Tibial nerve (tissue), 4 donors: ENCODE measurements around the gene FAM222A. TPM values are rescaled to one million over a fixed set of nuclear protein-coding genes. Genes with fewer than 3 reads are reported as not detected.

Experiments
- DNase-seq, 2 donors: peaks; one replicate each; pipeline ENCODE4 v3.0.0-alpha.2; 2019; ENCODE audit warnings: low spot score in 2 of 2
- H3K27ac ChIP-seq, 4 donors: fragments of 200-600 bp; sonication (generic) in 3 of 4; one replicate each; pipeline ENCODE4 v1.5.1; 2017 to 2019; ENCODE audit warnings: mild to moderate bottlenecking in 1 of 4
- H3K27me3 ChIP-seq, 2 donors: fragments of 200-600 bp; sonication (generic) in 1 of 2; one replicate each; pipeline versions ENCODE4 v1.5.1 to v1.6.0; 2017 to 2019
- H3K36me3 ChIP-seq, 3 donors: fragments of 200-600 bp; sonication (generic); one replicate each; pipeline ENCODE4 v1.5.1; 2018 to 2019
- H3K4me1 ChIP-seq, 4 donors: fragments of 200-600 bp; sonication (generic) in 3 of 4; one replicate each; pipeline ENCODE4 v1.5.1; 2017 to 2019
- H3K4me3 ChIP-seq, 4 donors: fragments of 200-600 bp; sonication (generic) in 3 of 4; one replicate each; pipeline ENCODE4 v1.5.1; 2017 to 2019; ENCODE audit warnings: mild to moderate bottlenecking in 1 of 4, moderate library complexity in 1 of 4
- H3K9me3 ChIP-seq, 4 donors: fragments of 200-600 bp; sonication (generic) in 3 of 4; one replicate each; pipeline ENCODE4 v1.5.1; 2017 to 2019
- EP300 ChIP-seq, 2 donors: sonication (generic); formaldehyde crosslinking; IDR thresholded peaks; one replicate each; pipeline ENCODE4 v1.6.1; 2017; ENCODE audit warnings: antibody characterized with exemption in 2 of 2, mild to moderate bottlenecking in 1 of 2
- POLR2A ChIP-seq, 2 donors: fragments of 450-650 bp; IDR thresholded peaks; one replicate each; pipeline ENCODE4 v1.6.1; 2017; ENCODE audit warnings: antibody characterized with exemption in 2 of 2, mild to moderate bottlenecking in 2 of 2, moderate library complexity in 2 of 2
- WGBS, 2 donors: methylation state at CpG; one replicate each; pipeline ENCODE4 v1.1.5; 2018; 5-methylcytosine and 5-hydroxymethylcytosine counted together
- total RNA-seq, 4 donors: library from RNA; depleted of rRNA; stranded (reverse); fragments of >200 nt; gene quantifications; one replicate each; pipeline ENCODE4 v1.1.0, GENCODE V29; 2016
- TF ChIP-seq, protein P1 (sequence below), 5 experiments: fragments of 200-600 bp in 3 of 5; fragments of 450-650 bp in 2 of 5; sonication (generic) in 3 of 5; IDR thresholded peaks; one replicate each; pipeline ENCODE4 v1.5.1; 2016 to 2019; ENCODE audit warnings: antibody characterized with exemption in 5 of 5, mild to moderate bottlenecking in 3 of 5, moderate library complexity in 2 of 5

Gene FAM222A
- total RNA-seq, 4 donors from 2014 or later, result 1.3 to 3.3 (median 1.9) TPM

DNA sequence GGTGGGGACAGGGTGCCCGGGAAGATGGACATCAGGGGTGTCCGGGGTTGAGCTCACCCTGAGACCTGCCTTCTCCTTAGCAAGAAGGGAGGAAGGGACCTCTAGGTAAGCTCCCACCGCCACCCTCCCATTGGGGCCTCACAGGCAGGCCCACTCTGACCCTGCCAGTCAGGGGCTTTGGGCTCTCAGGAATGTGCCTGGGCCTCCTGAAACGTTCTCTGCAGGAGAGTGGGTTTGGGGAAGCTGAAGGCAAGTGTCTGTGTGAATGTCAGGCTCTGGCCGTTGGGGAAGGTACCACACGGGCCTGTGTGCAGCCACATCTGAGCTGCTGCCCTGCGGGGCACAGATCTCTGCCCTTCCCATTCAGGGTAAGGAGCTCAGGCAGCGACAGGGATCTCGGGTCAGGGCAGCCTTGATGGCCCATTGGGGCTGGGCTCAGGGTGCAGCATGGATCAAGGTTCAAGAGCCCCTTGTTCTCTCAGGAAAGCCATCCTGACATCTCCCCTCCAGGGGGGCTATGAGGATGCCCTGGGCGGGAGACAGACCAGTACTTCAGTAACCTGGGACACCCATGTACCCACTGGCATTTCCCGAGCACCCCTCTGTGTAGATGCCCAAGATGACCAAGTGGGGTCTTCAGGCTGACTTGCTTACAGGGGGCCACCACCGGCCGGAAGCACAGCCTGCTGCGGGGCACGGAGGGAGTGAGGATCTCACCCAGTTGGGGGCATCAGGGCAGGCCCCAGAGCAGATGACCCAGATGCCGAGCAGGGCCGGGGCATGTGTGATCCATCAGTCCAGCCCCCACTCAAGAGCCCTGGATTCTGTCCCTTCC, 29.7 kb downstream of the FAM222A start:
- Histone ChIP-seq H3K36me3 (peaks cover 0 to 3% (median 0%) of the 10 kb centered on the region in 3 donors), H3K4me3 (no peak overlapping the region), H3K27me3 (no peaks in the 10 kb centered on the region), H3K9me3 (no peaks in the 10 kb centered on the region), H3K4me1 (peaks cover 0 to 46% (median 0%) of the 10 kb centered on the region in 4 donors), H3K27ac (peak overlapping the region in 1 of 4 donors; percentile 2)
- TF ChIP-seq POLR2A (IDR thresholded peaks at IDR 0.05) (no peak), EP300 (IDR thresholded peaks at IDR 0.05) (no peak)
- TF ChIP-seq, protein P1, sequence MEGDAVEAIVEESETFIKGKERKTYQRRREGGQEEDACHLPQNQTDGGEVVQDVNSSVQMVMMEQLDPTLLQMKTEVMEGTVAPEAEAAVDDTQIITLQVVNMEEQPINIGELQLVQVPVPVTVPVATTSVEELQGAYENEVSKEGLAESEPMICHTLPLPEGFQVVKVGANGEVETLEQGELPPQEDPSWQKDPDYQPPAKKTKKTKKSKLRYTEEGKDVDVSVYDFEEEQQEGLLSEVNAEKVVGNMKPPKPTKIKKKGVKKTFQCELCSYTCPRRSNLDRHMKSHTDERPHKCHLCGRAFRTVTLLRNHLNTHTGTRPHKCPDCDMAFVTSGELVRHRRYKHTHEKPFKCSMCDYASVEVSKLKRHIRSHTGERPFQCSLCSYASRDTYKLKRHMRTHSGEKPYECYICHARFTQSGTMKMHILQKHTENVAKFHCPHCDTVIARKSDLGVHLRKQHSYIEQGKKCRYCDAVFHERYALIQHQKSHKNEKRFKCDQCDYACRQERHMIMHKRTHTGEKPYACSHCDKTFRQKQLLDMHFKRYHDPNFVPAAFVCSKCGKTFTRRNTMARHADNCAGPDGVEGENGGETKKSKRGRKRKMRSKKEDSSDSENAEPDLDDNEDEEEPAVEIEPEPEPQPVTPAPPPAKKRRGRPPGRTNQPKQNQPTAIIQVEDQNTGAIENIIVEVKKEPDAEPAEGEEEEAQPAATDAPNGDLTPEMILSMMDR (IDR thresholded peaks at IDR 0.05), result no peak
- 75 to 80% methylated on average over 16 to 17 of the region's 17 CpGs for WGBS, 2 donors
- DNase-seq, result peak in 1 of 2 donors; percentile 7

DNA sequence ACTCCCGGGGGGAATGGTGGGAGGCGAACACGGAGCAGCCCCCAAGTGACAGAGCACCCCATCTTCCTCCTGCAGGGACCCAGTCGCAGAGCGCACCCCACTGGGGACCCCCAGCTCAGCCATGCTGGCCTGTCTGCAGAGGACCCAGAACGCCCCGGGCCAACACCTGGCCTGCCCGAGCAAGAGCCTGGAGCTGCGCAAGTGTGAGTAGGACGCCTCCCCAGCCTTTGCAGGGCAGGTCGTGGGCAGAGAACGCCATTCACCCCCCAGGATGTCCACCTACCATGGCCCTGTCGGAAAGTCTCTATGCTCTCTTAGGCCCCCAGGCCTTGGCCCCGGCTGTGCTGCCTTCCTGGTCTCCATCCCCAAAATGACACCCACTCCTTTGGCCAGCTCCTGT, 30.4 kb downstream of the FAM222A start:
- H3K27ac ChIP-seq, result no peak overlapping the region
- TF ChIP-seq POLR2A (IDR thresholded peaks at IDR 0.05), result no peak
- TF ChIP-seq, protein P1 (IDR thresholded peaks at IDR 0.05), result no peak
- no peak for TF ChIP-seq EP300 (IDR thresholded peaks at IDR 0.05)
- WGBS, 2 donors, result 89 to 90% methylated on average over 9 to 14 of the region's 14 CpGs
- peaks cover 0 to 3% (median 0%) of the 10 kb centered on the region in 3 donors for H3K36me3 ChIP-seq
- no peaks in the 10 kb centered on the region for H3K9me3 ChIP-seq
- H3K4me3 ChIP-seq, result no peak overlapping the region
- H3K4me1 ChIP-seq, result peaks cover 0 to 45% (median 0%) of the 10 kb centered on the region in 4 donors
- H3K27me3 ChIP-seq, result no peaks in the 10 kb centered on the region
- DNase-seq, result no peak

DNA sequence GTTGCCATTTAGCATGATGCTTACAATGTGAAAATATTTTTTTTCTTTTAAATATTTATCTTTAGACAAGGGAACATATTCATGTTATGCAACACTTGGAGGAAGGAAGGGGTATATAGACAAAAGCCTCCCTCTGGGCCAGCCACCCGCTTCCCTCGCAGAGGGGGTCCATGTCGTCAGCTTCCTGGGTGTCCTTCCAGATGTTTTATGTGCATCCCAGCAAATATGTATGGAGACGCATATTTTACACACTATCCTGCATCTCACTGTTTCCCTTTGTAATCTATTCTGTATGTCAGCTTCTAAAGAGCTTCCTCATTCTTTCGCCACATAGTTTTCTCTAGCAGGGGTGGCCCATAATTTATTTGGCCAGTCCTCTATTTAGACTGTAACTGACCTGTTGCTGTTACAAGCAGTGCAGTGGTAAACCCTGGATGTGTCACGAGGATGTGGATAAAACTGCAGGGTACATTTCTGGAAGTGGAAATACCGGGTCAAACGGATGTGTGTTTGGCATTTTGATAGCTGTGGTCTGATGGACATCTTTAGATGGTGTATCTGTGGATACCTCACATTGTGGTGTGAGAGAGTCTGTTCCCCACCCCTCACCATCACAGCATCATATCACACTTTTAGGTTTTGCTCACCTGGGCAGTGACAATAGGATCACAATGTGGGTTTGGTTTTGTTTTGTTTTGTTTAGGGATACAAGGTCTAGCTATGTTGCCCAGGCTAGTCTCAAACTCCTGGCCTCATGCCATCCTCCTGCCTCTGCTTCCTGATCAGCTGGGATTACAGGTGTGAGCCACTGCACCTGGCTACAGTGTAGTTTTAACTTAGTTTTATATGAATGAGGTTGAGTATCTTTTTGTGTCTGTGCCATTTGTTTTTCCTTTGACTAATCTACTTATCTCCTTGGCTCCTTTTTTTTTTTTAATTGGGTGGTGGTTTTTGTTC, 31.6 kb downstream of the FAM222A start:
- no peak for TF ChIP-seq POLR2A (IDR thresholded peaks at IDR 0.05)
- TF ChIP-seq, protein P1 (IDR thresholded peaks at IDR 0.05), result no peak
- TF ChIP-seq EP300 (IDR thresholded peaks at IDR 0.05), result no peak
- Histone ChIP-seq H3K4me3 (no peak overlapping the region), H3K36me3 (peaks cover 0 to 3% (median 0%) of the 10 kb centered on the region in 3 donors), H3K4me1 (peaks cover 0 to 34% (median 0%) of the 10 kb centered on the region in 4 donors), H3K27me3 (no peaks in the 10 kb centered on the region), H3K9me3 (peaks cover 0 to 3% (median 0%) of the 10 kb centered on the region in 4 donors), H3K27ac (peak overlapping the region in 1 of 4 donors; percentile 43)
- 46 to 50% methylated on average over 8 of the region's 8 CpGs for WGBS, 2 donors
- no peak for DNase-seq

DNA sequence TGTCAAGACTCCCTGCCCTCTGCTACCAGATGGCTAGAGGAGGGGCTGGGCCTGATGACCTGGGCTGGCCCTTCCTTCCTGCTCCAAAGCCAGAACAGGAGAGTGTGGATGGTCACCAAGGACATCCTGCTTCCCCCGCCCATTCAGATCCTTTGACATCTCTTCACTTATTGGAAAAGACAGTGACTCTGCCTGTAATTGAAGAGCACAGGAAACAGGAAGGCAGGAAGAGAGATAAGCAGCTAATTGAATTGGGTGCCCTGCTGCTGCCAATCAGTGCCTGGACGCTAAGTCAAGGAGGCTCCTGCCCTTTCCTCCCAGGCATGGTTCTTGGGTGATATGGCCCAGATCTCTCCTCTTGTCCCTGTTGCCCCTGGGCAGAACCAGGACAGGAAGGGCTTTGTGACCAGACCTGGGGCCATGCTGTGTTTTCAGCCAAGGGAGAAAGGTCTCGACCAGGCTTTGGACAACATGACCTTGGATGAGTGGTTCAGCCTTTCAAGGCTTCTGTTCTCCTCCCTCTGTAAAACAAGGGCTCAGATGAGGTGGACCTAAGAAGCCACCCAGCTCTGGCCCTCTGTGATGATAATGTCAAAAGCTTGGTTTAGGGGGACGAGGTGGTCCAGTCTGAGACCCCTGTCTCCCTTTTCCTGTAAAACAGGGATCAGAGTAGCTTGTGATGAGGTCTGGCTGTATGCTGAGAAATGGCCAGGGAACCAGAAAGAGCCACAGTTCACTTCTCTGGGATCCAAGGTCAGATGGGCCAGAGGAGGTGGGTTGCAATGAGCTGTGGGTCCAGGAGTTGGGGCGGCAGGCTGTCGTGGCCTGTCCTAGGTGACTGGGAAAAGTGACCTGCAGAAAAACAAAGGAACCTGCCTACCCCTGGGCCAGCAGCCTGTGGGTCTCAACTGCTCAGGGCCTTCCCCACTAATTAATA, 38.8 kb downstream of the FAM222A start:
- Histone ChIP-seq H3K27ac (no peak overlapping the region), H3K9me3 (peaks cover 0 to 33% (median 0%) of the 10 kb centered on the region in 4 donors), H3K27me3 (no peaks in the 10 kb centered on the region), H3K36me3 (no peaks in the 10 kb centered on the region), H3K4me1 (no peaks in the 10 kb centered on the region), H3K4me3 (no peak overlapping the region)
- 68 to 73% methylated on average over 6 of the region's 6 CpGs for WGBS, 2 donors
- TF ChIP-seq EP300 (IDR thresholded peaks at IDR 0.05), result no peak
- no peak for TF ChIP-seq POLR2A (IDR thresholded peaks at IDR 0.05)
- TF ChIP-seq, protein P1 (IDR thresholded peaks at IDR 0.05), result no peak
- DNase-seq, result no peak
